Right hindlimb (tissue), 1 donor: ENCODE data around the gene MAPK6.

Experiments used
- DNase-seq: peaks from one replicate; pipeline ENCODE4 v3.0.0-alpha.2; 2018

Gene MAPK6

DNA sequence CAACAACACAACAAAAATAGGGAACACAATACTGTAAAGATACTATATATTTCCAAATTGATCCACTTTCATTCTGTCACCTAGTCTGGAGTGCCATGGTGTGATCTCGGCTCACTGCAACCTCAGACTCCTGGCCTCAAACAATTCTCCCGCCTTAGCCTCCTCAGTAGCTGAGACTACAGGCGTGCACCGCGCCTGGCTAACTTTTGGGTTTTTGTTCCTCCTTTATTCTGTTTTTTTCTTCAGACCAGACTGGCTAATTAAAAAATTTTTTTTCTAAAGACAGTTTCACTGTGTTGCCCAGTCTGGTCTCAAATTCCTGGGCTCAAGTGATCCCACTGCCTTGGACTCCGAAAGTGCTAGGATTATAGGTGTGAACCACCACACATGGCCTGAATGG lies 88.2 kb downstream of the MAPK6 start:
- DNase-seq: no peak

DNA sequence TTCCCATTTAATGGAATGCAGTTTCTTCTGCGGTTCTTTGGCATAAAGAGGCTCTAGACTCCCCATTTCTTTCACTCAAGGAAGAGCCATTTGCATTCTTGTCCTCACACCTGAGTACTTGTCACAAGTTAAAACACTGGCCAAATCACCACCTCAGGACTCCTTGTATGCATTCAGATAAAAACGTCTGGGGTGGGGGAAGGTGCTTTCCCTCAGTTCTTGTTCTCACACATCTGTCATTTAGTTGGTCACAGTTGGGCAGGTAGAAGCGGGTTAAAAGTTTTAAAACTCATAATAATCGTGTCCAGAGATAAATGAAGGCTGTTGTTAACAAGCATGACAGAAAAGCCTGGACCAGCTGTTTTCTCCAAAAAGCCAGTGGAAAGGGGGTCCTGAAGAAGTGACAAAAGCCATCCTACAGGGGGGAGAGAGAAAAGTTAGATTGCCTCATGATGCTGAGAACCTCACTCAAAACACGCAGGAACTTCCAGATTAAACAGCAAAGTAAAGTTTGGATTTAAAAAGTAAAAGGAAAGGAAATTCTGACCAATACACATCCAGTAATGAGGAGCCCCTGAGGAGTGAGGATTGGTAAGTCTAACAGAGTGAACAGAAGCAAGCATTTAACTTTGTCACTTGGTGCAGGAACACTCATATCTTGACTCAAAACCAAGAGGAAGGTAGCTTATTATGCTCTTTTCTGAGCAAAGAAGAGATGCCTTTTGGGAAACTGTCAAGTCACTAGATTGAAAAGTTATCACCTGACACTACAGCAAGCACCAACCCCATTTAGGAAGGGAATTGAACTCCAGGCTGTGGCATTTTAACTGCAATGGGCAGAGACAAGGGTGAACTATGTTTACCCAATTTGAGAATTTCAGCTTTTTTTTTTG lies 90.8 kb downstream of the MAPK6 start:
- no peak for DNase-seq

DNA sequence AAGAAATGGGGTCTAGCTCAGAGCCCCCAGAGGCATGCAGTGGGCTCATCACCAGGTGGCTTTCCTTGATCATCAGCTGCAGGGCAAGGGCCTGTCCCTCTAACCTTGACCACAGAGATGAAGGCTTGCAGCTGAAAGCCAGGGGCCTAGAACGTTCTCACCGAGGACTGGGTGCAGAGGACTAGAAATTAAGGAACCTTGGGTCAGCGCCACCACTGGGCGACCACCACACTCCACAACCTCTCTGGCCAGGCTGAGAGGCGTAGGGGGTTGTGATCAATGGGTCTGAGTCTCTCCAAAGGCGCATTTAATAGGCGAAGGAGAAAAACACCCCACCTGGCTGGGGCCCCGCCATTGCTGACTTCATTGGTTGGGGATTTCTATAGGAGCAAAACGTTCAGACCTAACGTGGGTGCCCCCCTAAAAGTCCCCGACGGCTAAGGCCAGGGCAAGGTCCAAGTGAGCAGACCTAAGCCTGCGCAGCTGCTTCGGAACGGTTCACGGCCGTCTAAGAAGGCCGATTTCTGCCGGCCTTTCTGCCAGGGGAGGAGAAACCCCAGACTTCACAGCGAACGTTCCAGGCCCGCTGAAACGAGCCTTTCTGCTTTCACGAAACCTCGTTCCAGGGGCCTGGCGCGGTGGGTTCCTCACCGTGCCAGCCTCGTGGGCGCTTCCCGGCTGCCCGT lies 92.6 kb downstream of the MAPK6 start:
- no peak for DNase-seq

DNA sequence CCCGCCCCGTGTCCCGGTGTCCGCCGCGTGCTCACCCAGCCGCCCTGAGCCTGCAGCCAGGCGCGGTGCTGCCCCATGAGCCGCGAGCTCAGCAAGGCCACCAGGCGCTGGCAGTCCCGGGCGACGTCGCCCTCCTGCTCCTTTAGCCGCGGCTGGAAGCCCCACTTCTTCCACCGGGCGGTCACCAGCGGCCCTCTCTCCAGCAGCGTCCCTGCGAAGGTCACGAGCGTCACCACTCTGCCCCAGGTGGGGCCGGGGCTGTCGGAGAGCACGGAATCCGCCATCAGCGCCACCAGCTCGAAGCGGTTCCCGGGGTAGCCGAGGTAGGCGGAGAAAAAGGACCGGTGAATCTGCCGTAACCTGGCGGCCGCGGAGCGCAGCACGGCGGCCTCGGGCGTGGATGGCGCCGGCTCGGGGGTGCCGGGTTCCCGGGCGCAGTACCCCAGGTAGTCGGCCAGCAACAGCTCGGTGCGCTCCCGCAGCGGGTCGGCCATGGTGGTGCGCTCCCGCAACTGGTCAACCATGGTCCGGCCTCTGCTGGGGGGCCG lies 93.3 kb downstream of the MAPK6 start:
- peak; percentile 39 for DNase-seq

DNA sequence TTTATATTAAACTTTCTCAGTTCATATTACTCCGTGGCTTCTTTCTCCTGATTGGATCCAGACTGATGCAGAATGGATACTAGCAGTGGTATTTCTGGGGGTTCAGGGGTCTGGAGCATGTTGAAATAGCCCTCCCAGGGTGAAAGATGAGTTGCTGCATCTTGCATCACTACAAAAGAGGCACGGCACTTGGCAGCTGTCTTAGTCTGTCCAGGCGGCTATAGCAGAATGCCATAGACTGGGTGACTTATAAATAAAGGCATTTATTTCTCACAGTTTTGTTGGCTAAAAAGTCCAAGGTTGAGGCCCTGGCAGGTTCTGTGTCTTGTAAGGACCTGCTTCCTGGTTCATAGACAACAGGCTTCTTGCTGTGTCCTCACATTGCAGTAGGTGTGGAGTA lies 94.2 kb downstream of the MAPK6 start:
- DNase-seq: no peak

DNA sequence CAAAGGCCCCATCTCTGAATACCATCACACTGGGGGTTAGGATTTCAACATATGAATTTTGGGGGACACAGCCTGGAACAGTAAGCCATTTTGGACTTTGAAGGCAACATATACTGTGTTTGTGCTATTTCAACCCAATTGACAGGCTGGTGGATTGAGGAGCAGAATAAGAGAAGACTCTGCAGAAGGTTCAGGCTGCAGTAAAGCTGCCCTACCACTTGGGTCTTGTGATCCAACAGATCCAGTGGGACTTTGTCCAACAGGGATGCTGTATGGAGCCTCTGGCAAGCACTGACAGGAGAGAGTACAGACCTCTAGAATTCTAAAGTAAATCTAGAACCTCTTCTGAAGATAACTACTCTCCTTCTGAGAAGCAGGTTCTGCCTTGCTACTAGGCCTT lies 94.7 kb downstream of the MAPK6 start:
- no peak for DNase-seq

DNA sequence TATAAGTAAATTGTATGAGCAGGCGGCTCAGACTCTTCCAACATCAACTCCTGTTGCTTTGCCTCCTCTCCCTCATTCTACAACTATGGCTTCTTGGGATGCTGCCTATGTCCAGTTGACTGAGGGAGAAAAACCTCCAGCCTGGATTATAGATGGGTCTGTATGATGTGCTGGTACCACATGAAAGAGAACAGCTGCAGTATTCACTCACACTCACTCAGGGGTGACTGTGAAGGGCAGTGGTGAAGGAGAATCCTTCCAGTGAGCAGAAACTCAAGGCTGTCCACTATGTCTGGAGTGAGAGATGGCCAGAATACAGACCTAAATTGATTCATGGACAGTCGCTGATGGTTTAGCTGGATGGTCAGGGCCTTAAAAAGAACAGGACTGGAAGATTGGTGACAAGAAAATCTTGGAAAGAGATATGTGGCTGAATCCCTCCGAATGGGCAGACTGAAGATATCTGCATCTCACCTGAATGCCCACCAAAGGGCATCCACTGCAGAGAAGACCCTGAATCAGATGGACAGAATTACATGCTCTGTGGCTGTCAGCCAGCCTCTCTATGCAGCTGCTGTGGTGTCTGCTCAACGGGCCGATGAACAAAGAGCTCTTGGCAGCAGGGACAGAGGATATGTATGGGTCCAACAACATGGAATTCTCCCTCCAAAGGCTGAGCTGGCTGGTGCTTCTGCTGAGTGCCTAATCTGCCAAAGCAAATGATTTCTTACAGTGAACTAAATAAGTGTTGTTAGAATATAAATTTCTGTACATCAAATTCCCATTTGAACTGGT lies 95.4 kb downstream of the MAPK6 start:
- DNase-seq: peak; percentile 61

DNA sequence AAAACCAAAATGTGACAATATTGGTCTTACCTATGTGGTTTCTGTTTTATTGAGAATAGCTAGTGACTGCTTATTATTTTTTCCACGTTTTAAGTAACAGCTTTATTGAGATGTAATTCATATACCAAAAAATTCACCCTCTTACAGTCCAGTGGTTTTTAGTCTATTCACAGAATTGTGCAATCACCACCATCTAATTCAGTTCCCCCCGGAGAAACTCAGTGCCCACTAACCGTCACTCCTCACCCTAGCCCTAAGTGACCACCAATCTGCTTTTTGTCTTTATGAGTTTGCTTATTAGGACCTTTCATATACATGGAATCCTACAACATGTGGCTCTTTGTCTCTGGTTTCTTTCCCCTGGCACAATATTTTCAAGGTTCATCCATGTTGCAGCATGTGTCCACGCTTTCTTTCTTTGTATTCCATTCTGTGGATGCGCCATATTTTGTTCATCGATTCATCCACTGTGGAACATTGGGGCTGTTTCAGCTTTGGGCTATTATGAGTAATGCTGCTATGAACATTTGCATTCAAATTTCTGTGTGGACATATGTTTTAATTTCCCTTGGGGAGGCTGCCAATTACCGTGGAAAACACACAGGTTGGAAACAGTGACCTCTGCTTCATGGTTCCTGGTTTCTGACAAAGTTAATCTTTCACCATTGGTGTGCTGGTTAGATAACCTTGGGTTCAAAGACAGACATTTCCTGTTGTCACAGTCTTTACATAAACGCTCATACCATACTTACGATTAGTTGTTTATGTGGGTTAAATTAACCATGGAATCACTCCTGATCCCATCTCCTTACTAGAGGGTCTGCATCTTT lies 96.8 kb downstream of the MAPK6 start:
- no peak for DNase-seq
